Esophagus (tissue), 2 donors: ENCODE data around the gene LXN. TPM values are rescaled to one million over a fixed set of nuclear protein-coding genes. Genes with fewer than 3 reads are reported as not detected.

Source experiments
- H3K27ac ChIP-seq, 2 donors: one replicate each; pipeline ENCODE4 v1.5.1; 2013; ENCODE audit warnings: low read depth in 2 of 2, mild to moderate bottlenecking in 2 of 2, inconsistent platforms in 1 of 2, low read length in 1 of 2, moderate library complexity in 1 of 2
- H3K27me3 ChIP-seq, 2 donors: one replicate each; pipeline ENCODE4 v1.6.1; 2013; ENCODE audit warnings: low read length in 2 of 2, control low read depth in 1 of 2, mild to moderate bottlenecking in 1 of 2; ENCODE audit not compliant: insufficient read depth in 2 of 2, control insufficient read depth in 1 of 2
- H3K36me3 ChIP-seq, 2 donors: one replicate each; pipeline ENCODE4 v1.6.1; 2013; ENCODE audit warnings: low read length in 1 of 2; ENCODE audit not compliant: control insufficient read depth in 2 of 2, insufficient read depth in 2 of 2
- H3K4me1 ChIP-seq, 2 donors: one replicate each; pipeline ENCODE4 v1.6.1; 2013; ENCODE audit warnings: low read length in 1 of 2; ENCODE audit not compliant: control insufficient read depth in 2 of 2, insufficient read depth in 2 of 2
- H3K4me3 ChIP-seq, 2 donors: one replicate each; pipeline ENCODE4 v1.5.1; 2013; ENCODE audit warnings: low read length in 2 of 2, mild to moderate bottlenecking in 2 of 2, low read depth in 1 of 2, moderate library complexity in 1 of 2
- H3K9me3 ChIP-seq, 2 donors: one replicate each; pipeline ENCODE4 v1.6.1; 2013; ENCODE audit warnings: mild to moderate bottlenecking in 2 of 2, low read depth in 1 of 2, low read length in 1 of 2, moderate library complexity in 1 of 2; ENCODE audit not compliant: control insufficient read depth in 2 of 2, insufficient read depth in 1 of 2
- WGBS, 2 donors: extraction: QIAGEN DNeasy Blood & Tissue Kit; methylation state at CpG; one replicate each; pipeline ENCODE4 v1.1.7; 2013; 5-methylcytosine and 5-hydroxymethylcytosine counted together
- polyA plus RNA-seq, 2 donors: library from polyadenylated mRNA; stranded (reverse); fragments of 200-250 nt; gene quantifications; one replicate each; pipeline ENCODE4 v1.2.3, GENCODE V29; 2013
- donor health status: healthy with polysubstance abuse.
- donor health status: Bipolar disorder and iron deficiency.

The LXN gene
- polyA plus RNA-seq, 2 donors: 7.0 to 10.5 TPM

GRCh38 chr3:158679547-158680000 is 7.1 kb upstream of the LXN start:
- Histone ChIP-seq H3K27ac (no peak overlapping the region), H3K9me3 (no peaks in the 10 kb centered on the region), H3K4me1 (no peaks in the 10 kb centered on the region), H3K36me3 (peaks cover 3% of the 10 kb centered on the region in 2 donors), H3K4me3 (no peak overlapping the region), H3K27me3 (no peaks in the 10 kb centered on the region)
- WGBS, 2 donors: 36 to 43% methylated on average over 1 of the region's 1 CpG

- Histone ChIP-seq H3K9me3 (no peaks in the 10 kb centered on the region), H3K36me3 (peaks cover 0 to 3% of the 10 kb centered on the region in 2 donors), H3K4me3 (no peak overlapping the region), H3K27me3 (no peaks in the 10 kb centered on the region), H3K27ac (no peak overlapping the region), H3K4me1 (no peaks in the 10 kb centered on the region)
- 90 to 97% methylated on average over 2 of the region's 2 CpGs for WGBS, 2 donors
Observed at GRCh38 chr3:158678687-158679086, 6.2 kb upstream of the LXN start.

GRCh38 chr3:158671821-158672214 is 630 bp downstream of the LXN start:
- H3K27me3 ChIP-seq: no peaks in the 10 kb centered on the region
- H3K4me1 ChIP-seq: no peaks in the 10 kb centered on the region
- H3K4me3 ChIP-seq: peak overlapping the region; percentile 66
- 6 to 13% methylated on average over 6 of the region's 6 CpGs for WGBS, 2 donors
- H3K36me3 ChIP-seq: peaks cover 0 to 2% of the 10 kb centered on the region in 2 donors
- H3K9me3 ChIP-seq: no peaks in the 10 kb centered on the region
- peak overlapping the region; percentile 88 to 93 for H3K27ac ChIP-seq

- Histone ChIP-seq H3K27ac (no peak overlapping the region), H3K9me3 (no peaks in the 10 kb centered on the region), H3K4me3 (no peak overlapping the region), H3K27me3 (no peaks in the 10 kb centered on the region), H3K4me1 (no peaks in the 10 kb centered on the region), H3K36me3 (peaks cover 5 to 6% of the 10 kb centered on the region in 2 donors)
- 65 to 70% methylated on average over 2 of the region's 2 CpGs for WGBS, 2 donors
Observed at GRCh38 chr3:158668506-158668905, 3.9 kb downstream of the LXN start.

- Histone ChIP-seq H3K9me3 (no peaks in the 10 kb centered on the region), H3K36me3 (peaks cover 5 to 6% of the 10 kb centered on the region in 2 donors), H3K27me3 (no peaks in the 10 kb centered on the region), H3K27ac (no peak overlapping the region), H3K4me3 (no peak overlapping the region), H3K4me1 (no peaks in the 10 kb centered on the region)
- WGBS, 2 donors: 77 to 81% methylated on average over 3 of the region's 3 CpGs
Observed at GRCh38 chr3:158666416-158666815, 6.0 kb downstream of the LXN start.

- Histone ChIP-seq H3K36me3 (peaks cover 5 to 11% of the 10 kb centered on the region in 2 donors), H3K27ac (no peak overlapping the region)
- 93 to 96% methylated on average over 1 of the region's 1 CpG for WGBS, 2 donors
Observed at GRCh38 chr3:158663832-158664231, 8.6 kb downstream of the LXN start.

GRCh38 chr3:158663246-158663645 is 9.2 kb downstream of the LXN start:
- H3K36me3 ChIP-seq: peaks cover 6 to 11% of the 10 kb centered on the region in 2 donors

More at GRCh38 chr3:158663832-158664231, 8.6 kb downstream of the LXN start:
- no peak overlapping the region for H3K4me3 ChIP-seq
- no peaks in the 10 kb centered on the region for H3K9me3 ChIP-seq
- H3K4me1 ChIP-seq: no peaks in the 10 kb centered on the region
- H3K27me3 ChIP-seq: no peaks in the 10 kb centered on the region

GRCh38 chr3:158660711-158661110 is 11.7 kb downstream of the LXN start:
- H3K27me3 ChIP-seq: no peaks in the 10 kb centered on the region
- H3K27ac ChIP-seq: no peak overlapping the region
- 84 to 89% methylated on average over 4 of the region's 4 CpGs for WGBS, 2 donors
- H3K4me1 ChIP-seq: no peaks in the 10 kb centered on the region
- H3K9me3 ChIP-seq: no peaks in the 10 kb centered on the region
- H3K4me3 ChIP-seq: no peak overlapping the region
- peaks cover 6 to 11% of the 10 kb centered on the region in 2 donors for H3K36me3 ChIP-seq

More at GRCh38 chr3:158663246-158663645, 9.2 kb downstream of the LXN start:
- H3K9me3 ChIP-seq: no peaks in the 10 kb centered on the region
- H3K4me1 ChIP-seq: no peaks in the 10 kb centered on the region
- H3K27ac ChIP-seq: no peak overlapping the region
- 81 to 93% methylated on average over 1 of the region's 1 CpG for WGBS, 2 donors
- H3K27me3 ChIP-seq: no peaks in the 10 kb centered on the region
- no peak overlapping the region for H3K4me3 ChIP-seq

- H3K27me3 ChIP-seq: no peaks in the 10 kb centered on the region
- 51 to 54% methylated on average over 7 of the region's 7 CpGs for WGBS, 2 donors
- no peaks in the 10 kb centered on the region for H3K4me1 ChIP-seq
- no peak overlapping the region for H3K4me3 ChIP-seq
- peaks cover 8 to 10% of the 10 kb centered on the region in 2 donors for H3K36me3 ChIP-seq
- no peaks in the 10 kb centered on the region for H3K9me3 ChIP-seq
- no peak overlapping the region for H3K27ac ChIP-seq
Observed at GRCh38 chr3:158659454-158660237, 12.8 kb downstream of the LXN start.

- Histone ChIP-seq H3K4me1 (no peaks in the 10 kb centered on the region), H3K4me3 (no peak overlapping the region), H3K27ac (no peak overlapping the region), H3K27me3 (no peaks in the 10 kb centered on the region), H3K9me3 (no peaks in the 10 kb centered on the region), H3K36me3 (peaks cover 5 to 8% of the 10 kb centered on the region in 2 donors)
- 89 to 92% methylated on average over 7 of the region's 7 CpGs for WGBS, 2 donors
Observed at GRCh38 chr3:158658889-158659288, 13.6 kb downstream of the LXN start.
